HG02610 (cell line): ENCODE data around the gene PCGF3.
"Not testable (repeated sequence)": the region's sequence is repeated elsewhere in the genome, so short reads cannot be mapped to it uniquely, and the experiment has no call there.

ENCODE experiments used
- ATAC-seq: cut with Tn5 transposase; IDR thresholded peaks from one replicate; pipeline ENCODE4 v1.9.1; 2021; ENCODE audit warnings: mild to moderate bottlenecking, moderate library complexity; ENCODE audit not compliant: unreplicated experiment

Gene PCGF3

DNA sequence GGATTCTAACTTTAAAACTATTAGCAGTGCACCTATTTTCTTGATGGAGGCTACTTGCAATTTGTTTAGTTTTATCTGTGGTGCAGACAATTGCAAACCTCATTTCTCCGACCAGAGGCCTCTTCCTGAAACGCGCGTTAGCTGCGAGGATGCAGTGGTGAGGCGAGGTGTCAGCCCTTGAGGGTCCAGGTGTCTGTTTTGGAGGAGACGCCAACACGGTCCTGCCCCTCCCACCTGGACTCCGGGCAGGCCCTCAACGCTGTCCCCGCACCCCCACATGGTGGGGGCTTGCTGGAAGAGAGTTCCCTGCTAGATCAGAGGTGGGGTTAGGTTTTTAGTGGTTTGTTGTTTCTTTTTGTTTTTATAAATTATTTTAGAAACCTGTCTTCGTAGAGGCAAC, 34.4 kb downstream of the PCGF3 start:
- no peak for ATAC-seq

DNA sequence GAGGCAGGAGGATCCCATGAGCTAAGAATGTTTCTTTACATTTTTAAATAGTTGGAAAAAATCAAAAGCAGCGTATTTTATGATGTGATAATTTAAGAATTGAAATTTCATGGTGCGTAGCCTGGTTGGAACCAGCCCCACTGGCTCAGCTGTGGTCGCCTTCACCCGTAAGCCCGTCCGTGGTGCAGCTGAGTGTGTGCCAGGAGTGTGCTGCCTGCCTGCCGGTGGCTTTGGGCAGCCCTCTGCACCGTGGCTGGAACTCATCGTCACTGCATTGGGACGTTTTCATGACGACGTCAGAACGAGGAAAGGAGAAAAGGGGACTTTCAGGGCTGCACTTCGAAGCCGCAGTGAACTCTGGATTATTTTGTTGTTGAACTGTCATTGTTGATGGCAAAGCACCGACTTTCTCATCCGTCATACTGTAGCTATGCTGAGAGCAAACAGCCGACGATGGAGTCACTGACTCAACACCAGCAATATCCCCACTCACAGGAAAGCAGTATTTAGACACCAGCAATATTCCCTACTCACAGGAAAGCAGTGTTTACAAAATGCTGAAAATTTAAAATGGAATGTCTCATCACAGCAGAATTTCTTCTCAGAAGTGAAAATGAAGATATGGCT, 35.1 kb downstream of the PCGF3 start:
- ATAC-seq, result no peak

DNA sequence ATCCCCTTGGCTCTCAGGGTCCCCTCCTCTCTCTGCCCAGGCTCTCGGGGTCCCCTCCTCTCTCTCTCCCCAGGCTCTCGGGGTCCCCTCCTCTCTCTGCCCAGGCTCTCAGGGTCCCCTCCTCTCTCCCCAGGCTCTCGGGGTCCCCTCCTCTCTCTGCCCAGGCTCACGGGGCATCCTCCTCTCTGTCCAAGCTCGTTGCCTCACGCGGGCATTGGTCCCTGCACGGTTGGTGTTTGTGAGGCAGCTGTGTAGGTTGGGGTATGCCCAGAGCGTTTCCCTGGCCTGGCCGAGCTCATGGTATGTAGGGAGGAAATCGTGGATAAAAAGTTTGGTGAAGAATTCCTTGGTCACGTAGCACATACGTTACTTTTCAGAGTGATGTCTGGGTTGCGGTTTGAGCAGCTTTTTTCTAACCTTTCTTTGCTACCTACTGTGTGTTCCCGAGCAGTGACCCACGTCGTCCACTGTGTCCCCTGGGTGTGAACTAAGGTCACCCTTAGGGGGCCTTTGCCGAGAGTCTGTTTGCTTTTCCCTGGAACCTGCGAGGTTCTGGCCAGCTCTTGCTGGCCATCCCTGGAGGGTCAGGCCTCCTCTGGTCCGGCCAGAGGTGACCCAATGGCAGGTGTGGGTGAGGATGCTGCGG, 36.6 kb downstream of the PCGF3 start:
- ATAC-seq, result no peak

DNA sequence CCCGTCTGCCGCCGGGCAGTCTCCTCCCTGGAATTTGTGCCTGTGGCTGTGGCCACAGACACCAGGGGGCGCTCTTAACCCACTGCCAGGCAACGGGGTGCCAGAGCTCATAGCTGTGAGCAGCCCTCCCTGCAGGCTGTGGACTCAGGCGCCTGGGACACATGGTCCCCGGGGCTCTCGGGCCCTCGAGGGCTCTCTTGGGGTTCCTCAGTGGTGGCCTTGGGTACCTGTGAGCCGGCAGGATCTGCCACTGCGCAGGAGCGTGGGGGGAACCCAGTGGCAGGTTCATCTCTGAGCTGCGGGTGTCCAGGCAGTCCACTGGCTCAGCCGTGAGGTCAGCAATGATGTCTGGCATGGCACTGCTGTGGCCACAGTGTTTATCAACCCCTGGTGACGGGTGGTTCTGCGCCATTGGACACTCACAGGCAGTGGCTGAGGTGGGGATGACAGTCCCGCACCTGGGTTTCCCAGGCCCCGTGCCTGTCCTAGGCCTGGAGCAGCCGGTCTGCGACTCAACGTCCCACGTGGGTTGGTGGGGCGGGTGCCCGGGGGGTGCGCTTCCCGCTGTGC, 37.2 kb downstream of the PCGF3 start:
- no peak for ATAC-seq

DNA sequence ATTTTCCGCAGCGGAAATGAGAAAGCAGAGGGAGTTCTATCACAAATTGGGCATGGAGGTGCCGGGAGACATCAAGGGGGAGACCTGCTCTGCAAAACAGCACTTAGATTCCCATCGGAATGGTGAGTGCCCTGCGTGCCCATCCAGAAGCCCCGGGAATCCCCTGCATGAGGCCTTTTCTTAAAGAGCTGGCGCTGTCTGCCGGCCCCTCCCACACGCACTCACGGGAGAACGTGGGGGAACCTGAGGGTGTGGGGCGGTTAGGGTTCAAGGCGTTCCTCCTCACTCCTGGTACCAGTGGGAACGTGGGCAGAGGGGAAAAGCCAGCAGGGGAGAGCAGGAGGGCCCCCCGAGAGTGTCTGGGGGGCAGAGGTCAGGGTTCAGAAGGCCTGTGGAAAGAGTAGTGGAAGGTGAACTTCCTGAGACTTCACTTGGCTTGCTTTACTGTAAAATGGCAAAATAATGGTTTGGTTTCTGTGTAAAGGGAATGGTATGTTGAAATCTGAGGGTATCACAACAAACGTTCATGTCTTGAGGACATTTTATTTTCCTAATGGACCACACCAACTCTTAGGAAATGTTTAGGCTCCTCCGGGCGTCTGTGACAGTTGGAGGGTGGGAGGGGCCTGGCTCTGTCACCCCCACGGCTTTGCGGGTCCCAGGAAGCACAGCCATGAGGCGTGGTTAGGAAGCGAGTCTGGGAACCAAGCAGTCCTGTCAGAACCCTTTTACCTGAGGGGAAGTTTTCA, 38.0 kb downstream of the PCGF3 start:
- no peak for ATAC-seq

DNA sequence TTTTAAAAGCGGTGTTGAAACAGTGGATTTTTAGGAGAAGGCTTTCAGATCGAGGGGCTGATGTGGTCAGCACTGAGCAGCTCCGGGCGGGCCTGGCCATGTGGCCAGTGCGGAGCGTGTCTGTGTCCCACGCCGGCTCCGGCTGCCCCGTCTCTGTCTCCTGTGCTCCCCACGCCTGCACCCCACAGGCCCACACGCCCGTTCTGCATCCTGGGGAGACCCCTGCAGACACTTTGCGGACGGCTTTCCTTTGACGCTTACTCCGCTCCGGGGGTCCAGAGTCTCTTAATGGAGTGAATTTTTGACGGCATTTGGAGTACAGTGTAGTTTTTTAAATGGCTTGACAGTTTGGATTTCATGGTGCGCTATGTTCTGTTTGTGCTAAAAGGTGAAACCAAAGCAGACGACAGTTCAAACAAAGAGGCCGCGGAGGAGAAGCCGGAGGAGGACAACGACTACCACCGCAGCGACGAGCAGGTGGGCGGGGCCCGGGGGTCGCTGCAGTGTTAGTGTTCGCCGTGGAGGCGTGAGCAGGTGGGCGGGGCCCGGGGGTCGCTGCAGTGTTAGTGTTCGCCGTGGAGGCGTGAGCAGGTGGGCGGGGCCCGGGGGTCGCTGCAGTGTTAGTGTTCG, 38.7 kb downstream of the PCGF3 start:
- ATAC-seq, result no peak

DNA sequence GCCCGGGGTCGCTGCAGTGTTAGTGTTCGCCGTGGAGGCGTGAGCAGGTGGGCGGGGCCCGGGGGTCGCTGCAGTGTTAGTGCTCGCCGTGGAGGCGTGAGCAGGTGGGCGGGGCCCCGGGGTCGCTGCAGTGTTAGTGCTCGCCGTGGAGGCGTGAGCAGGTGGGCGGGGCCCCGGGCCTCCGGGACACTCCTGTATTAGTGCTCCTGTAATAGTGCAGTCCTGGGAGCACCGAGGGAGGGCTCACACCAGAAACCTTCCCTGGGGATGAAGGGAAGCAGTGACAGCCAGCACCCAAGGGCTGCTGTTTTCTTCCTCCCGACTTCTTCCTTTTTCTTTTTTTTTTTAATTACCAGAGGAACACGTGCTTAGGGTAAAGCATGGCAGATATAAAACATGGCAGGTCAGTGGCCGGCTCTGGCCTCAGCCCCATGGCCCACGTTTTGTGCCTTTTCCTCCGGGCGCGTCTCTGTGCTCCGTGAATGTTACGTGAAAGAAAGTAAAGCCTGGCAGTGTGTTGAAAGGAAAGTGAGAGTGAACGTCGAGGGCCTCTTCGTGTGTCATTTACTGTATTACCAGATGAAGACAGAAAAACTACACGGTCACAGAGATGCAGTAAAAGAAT, 42.0 kb downstream of the PCGF3 start:
- ATAC-seq, result no peak

DNA sequence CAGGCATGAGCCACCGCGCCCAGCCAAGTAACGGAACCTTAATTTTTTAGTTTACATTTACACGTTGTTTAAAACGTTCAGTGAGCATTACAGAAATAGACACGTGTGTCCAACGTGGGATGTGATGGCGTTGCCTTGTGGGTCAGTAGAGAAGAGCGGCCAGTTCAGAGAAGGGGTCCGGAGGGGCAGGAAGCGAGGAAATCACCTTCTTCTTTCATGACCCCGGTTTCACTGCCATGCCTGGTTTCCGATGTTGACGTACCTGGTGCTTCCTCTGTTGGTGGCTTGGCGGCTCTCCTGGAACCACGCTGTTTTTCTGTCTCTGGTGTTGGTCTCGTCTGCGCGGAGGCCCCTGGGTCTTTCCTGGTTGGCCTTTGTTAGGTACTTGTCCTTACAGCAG, 42.8 kb downstream of the PCGF3 start:
- ATAC-seq, result no peak

DNA sequence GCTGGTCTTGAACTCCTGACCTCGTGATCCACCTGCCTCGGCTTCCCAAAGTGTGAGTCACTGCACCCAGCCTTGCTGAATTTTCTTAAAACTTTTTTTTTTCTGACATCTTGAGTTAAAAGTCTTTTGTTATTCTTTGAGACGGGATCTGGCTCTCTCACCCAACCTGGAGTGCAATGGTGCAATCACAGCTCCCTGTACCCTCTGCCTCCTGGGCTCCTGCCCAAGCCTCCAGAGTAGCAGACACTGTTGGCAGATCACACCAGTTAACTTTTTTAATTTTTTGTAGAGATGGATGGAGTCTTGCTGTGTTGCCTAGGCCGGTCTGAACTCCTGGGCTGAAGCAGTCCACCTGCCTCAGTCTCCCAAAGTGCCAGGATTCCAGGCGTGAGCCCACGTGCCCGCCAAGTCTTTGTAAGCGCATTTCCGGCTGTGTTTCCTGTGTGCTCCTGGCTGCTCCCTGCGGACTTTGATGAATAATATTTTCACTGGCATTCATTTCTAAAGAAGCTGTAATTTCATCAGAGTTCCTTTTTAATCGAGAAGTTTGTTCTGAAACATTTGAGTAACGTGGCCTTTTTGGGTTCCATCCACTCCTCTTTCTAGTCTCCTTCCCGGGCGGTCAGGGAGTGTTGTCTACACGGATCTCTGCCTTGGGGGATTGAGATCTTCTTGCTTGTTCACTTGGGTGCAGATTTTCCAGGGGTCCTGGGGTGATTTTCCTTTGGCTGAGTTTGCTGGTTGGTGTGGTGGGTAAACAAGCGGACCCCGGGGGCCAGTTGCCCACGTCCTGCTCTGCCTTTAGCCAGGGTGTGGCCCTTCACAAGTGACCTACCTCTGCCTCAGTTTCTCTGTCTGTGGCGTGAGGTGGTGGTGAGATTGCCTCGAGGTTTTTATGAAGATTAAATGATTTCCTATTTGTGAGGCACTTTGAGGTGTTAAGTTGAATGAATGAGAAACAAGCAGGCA, 44.4 kb downstream of the PCGF3 start:
- no peak for ATAC-seq

DNA sequence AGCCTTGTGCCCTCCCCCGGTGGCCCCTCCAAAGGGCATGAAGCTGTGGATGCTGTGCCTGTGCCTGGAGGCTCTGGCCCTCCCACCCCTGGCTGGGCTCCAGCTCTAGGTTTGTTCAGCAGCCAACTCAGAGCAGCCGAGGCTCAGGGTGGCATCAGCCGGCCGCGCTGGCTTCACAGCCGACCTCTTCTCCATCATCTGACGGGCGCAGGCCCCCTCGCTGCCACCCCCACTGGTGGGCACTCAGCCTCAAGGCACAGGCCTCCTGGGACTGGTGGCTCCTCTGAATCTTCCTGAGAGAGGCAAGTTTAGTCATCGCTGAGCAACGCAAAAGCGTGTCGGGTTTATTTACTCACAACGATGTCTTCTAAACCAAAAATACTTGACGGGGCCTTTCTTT, 46.0 kb downstream of the PCGF3 start:
- no peak for ATAC-seq

DNA sequence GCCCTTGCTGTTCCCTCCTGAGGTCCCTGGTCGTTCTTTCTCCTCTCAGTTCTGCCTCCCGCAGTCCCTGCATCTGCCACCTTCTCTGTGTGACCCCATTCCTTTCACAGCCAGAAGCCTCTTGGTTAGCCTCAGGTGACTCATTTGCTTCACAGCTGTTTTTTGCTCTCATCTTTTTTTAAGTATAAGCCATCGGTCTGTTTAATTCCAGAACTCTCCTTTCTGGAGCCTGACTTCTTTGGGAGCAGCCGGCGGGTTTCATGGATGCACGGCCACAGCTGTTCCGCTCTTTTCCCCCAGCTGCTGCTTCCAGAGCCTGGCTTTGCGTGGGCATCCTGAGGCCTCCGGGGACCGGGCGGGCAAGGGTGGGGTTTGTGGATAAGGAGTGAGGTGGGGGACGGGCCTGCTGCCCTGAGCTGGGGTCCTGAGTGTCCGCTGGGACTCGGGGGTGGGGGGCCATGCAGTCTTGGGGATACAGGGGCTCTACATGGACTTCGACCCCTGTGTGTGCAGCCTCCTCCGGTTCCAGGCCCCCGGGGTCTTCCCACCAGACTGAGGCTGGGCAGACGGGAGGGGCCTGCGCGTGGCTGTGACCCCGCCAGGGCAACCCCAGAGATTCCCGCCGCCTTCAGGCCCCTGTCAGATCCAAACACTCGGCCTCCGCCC, 46.7 kb downstream of the PCGF3 start:
- ATAC-seq, result no peak

DNA sequence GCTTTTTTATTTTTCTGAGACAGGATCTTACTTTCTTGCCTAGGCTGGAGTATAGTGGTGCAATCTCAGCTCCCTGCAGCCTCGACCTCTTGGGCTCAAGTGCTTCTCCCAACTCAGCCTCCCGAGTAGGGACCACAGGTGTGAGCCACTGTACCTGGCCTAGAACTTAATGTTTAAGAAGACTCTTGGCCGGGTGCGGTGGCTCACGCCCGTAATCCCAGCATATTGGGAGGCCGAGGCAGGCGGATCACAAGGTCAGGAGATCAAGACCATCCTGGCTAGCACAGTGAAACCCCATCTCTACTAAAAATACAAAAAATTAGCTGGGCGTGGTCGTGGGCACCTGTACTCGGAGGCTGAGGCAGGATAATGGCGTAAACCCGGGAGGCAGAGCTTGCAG, 47.6 kb downstream of the PCGF3 start:
- not testable (repeated sequence) for ATAC-seq

DNA sequence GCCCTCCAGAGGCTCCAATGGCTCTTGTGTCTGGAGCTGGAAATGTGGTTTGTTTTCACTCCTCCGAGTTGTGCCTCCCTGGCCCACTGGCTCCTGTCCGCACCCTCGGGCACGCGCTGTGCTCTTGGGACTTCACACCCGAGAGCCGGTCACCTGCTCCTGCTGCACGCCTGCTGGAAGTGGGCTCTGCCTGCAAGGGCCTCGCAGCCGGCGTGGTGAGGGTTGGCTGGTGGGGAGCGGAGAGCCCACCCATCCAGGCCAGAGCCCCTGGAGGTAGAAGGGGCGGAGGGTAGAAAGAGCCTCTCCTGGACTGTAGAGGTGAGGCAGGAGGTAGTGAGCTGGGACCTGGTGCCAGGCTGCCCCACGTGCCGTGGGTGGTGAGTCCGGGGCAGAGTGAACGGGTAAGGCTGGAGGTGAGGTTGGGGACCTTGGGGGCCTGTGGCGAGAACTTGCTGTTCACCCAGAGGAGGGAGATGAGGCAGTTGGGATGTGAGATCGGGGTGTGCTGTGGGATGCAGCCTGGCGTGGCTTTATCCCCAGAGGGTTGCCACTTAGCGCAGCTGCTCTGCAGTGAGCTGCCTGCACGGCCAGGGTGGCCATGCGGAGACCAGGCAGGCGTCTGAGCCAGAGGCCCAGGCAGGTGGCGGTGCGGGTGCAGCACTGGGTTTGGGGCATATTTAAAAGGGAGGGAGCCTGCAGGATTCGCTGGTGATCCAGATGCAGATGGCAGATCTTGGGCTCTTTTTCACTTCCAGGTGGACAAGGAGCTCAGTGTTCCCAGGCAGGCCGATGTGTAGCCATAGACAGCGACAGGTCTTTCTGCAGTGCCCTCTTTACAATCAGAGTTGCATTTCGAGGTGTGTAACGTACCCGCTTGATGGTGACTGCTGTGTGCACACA, 48.8 kb downstream of the PCGF3 start:
- no peak for ATAC-seq

DNA sequence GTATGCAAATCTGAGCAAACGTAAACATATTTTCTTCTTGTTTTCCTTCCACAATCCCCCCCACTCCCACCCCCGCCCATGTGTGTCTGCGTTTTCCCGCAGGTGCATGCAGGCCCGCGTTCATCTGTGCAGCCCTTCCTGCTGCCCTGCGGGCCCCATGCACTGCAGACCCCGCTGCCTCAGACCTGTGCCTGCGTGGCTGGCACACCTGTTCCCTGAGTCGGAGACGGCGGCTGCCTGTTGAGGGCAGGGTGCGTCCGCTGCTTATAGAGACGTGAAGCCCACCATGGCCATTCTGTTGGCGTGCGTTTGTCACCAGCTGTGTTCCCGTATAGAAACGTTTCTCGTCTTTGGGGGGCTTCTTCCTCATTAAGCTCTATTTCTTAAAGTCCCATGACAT, 51.5 kb downstream of the PCGF3 start:
- no peak for ATAC-seq

DNA sequence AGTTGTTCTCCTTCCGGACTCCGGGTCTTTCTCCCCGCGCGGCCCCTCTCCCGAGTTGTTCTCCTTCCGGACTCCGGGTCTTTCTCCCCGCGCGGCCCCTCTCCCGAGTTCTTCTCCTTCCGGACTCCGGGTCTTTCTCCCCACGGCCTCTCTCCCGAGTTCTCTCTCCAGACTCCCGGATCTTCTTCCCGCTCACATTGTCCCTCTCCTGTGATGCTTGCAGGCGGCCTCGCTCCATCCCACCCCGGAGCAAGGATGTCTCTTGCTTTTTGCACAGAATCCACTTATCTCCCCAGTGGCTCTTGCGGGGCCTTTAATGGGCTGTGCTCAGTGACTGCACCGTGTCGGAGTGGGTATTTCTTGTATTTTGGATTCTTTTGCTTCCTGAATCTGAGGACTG, 54.2 kb downstream of the PCGF3 start:
- ATAC-seq, result not testable (repeated sequence)

DNA sequence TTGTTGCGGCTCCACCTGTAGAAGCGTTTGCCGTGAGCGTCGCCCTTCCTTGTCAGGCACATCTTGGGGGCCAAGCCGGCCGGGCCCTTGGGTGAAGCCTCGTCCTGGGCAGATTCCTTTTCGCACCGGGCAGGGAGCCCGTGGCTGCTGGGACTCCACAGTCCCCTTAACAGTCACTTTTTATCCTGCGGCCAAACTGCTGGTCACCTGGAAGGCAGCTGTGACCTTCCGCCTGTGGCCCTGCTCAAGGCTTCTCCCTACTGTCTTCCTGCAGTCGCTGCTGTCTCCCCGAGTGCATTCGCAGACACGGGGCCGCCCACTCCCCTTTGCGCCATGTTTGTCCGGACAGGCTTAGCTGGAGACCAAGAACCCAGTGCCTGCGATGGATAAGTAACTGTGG, 55.0 kb downstream of the PCGF3 start:
- ATAC-seq, result no peak

DNA sequence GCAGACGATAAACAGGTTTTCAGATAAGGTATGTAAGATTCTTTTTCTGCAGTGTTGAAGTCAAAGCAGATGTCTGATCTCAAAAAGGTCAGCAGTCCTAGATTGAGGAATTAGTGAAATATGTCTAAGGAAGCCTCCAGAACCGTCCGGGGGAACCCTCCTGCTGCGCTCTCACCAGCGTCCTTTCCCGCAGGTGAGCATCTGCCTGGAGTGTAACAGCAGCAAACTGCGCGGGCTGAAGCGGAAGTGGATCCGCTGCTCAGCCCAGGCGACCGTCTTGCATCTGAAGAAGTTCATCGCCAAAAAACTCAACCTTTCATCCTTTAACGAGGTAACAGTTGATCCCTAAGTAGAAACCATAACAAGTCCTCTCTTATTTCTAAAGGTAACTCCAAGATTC, 55.5 kb downstream of the PCGF3 start:
- no peak for ATAC-seq

DNA sequence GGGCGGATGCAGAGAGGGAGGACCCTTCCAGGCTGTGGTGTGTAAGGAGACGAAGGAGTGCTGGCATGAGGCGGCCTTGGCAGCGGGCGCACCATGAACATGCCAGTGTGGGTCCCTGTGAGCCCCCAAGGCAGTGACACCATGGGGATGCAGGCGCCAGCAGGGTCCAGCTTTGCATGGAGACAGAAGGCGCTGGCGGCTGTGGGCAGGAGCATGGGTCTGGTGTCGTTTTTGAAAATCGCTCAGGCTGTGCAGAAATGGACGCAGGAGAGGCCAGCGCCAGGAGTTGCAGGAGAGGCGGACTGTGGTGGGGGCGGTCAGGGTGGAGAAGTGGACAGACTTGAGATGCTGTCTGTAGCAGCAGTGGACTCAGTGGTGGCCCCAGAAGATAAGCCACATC, 56.1 kb downstream of the PCGF3 start:
- ATAC-seq, result no peak
